ENCODE data around the gene ANKRD23.

Gene ANKRD23

GRCh38 chr2:96816127-96816835 is 27.5 kb downstream of the ANKRD23 start, which contains the start of gene CNNM3:
CNNM3 (plus strand) TSS chr2:96816268; CDS start chr2:96816278, 10 bp downstream.
- peak; percentile 50 for TF ChIP-seq ZFX (IDR thresholded peaks at IDR 0.05)
- peak; percentile 63 for TF ChIP-seq CTCF (conservative IDR thresholded peaks at IDR 0.05)
- peak within 1 kb of the TSS; percentile 90 for H3K27ac ChIP-seq

GRCh38 chr2:96815326-96816126 is 28.3 kb downstream of the ANKRD23 start:
- peak overlapping the region; percentile 90 for H3K27ac ChIP-seq
- TF ChIP-seq ZFX (IDR thresholded peaks at IDR 0.05) (no peak), CTCF (conservative IDR thresholded peaks at IDR 0.05) (no peak)

GRCh38 chr2:96813656-96814055 is 30.2 kb downstream of the ANKRD23 start:
- H3K27ac ChIP-seq, result no peak overlapping the region
- TF ChIP-seq CTCF (conservative IDR thresholded peaks at IDR 0.05), result no peak
- no peak for TF ChIP-seq ZFX (IDR thresholded peaks at IDR 0.05)

GRCh38 chr2:96811917-96812316 is 31.9 kb downstream of the ANKRD23 start:
- no peak for TF ChIP-seq ZFX (IDR thresholded peaks at IDR 0.05)
- no peak for TF ChIP-seq CTCF (conservative IDR thresholded peaks at IDR 0.05)

GRCh38 chr2:96810783-96811192 is 33.0 kb downstream of the ANKRD23 start:
- TF ChIP-seq CTCF (conservative IDR thresholded peaks at IDR 0.05) (no peak), ZFX (IDR thresholded peaks at IDR 0.05) (no peak)
- no peak overlapping the region for H3K27ac ChIP-seq

More at GRCh38 chr2:96811917-96812316, 31.9 kb downstream of the ANKRD23 start:
- no peak overlapping the region for H3K27ac ChIP-seq

- H3K27ac ChIP-seq, result no peak overlapping the region
- TF ChIP-seq ZFX (IDR thresholded peaks at IDR 0.05), result no peak
- TF ChIP-seq CTCF (conservative IDR thresholded peaks at IDR 0.05), result no peak
Measured at GRCh38 chr2:96809951-96810782, 33.7 kb downstream of the ANKRD23 start.
